WI38 (cell line): ENCODE data around the gene FAAH.

ENCODE experiments used
- H3K4me3 ChIP-seq: 2 replicates; pipeline ENCODE4 v1.5.1; 2011; ENCODE audit warnings: low read depth, mild to moderate bottlenecking, control low read depth, low read length
- TF ChIP-seq, protein P1 (sequence below): IDR thresholded peaks from 2 replicates; pipeline ENCODE4 v1.5.1; 2012; ENCODE audit warnings: low read depth, mild to moderate bottlenecking, control low read depth, low read length

FAAH gene

GRCh38 chr1:46424730-46425129, 30.6 kb downstream of the FAAH start:
- TF ChIP-seq, protein P1, sequence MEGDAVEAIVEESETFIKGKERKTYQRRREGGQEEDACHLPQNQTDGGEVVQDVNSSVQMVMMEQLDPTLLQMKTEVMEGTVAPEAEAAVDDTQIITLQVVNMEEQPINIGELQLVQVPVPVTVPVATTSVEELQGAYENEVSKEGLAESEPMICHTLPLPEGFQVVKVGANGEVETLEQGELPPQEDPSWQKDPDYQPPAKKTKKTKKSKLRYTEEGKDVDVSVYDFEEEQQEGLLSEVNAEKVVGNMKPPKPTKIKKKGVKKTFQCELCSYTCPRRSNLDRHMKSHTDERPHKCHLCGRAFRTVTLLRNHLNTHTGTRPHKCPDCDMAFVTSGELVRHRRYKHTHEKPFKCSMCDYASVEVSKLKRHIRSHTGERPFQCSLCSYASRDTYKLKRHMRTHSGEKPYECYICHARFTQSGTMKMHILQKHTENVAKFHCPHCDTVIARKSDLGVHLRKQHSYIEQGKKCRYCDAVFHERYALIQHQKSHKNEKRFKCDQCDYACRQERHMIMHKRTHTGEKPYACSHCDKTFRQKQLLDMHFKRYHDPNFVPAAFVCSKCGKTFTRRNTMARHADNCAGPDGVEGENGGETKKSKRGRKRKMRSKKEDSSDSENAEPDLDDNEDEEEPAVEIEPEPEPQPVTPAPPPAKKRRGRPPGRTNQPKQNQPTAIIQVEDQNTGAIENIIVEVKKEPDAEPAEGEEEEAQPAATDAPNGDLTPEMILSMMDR: no peak
- H3K4me3 ChIP-seq: no peak overlapping the region

DNA sequence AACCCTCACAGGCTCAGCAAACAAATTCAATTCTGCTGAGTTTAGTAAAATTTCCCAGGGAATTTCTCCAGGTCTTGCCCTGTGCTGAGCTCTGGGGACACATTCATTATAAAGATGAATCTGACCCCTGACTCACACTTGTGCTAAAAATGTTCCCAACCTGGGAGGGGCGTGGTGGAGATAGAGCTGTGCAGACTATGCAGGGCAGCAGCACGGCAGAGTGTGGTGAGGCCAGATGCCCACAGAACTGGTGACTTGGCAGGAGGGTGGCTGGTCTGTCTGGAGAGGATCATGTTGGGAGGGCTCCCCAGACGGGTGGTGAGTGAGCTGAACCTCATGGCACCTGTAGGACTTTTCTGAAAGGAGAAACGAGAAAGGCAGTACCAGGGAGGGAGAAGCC, 31.6 kb downstream of the FAAH start:
- H3K4me3 ChIP-seq: no peak overlapping the region
- TF ChIP-seq, protein P1: no peak

DNA sequence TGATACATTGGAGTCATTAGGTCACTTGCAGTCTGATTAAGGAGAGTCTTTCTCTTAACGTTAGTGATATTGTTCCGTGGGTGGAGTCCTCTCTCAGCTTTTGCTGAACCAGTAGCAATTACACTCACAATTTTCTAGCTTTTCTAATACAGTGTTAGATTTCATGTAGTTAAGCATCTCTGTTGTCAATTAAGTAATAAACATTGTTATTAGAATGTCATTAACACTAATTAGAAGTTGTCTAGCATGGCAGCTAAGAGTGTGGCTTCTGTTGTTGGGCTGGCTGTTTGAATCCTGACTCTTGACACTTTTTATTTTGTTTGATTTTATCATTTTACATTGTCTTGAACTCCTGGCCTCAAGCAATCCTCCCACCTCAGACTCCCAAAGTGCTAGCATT, 33.4 kb downstream of the FAAH start:
- TF ChIP-seq, protein P1: no peak
- no peak overlapping the region for H3K4me3 ChIP-seq

DNA sequence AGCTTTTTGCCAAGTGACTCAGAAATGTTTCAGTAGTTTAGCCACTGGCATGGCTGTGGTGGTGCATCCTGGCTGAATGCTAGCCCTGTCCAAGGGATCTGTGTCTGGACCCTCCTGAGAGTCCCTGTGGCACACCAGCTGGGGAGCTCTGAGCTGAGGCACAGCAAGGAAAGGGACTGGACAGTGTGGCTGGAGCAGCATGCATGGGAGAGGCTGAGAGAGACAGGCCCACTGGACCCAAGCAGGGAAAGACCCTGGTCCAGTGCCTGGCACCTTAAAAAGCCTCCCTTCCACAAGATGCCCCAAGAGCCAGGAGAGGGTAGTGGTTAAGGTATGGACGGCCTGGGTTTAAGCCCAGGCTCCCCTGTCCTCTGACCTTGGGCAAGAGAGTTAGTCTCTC, 35.3 kb downstream of the FAAH start:
- no peak overlapping the region for H3K4me3 ChIP-seq
- TF ChIP-seq, protein P1: no peak

GRCh38 chr1:46431695-46432094, 37.6 kb downstream of the FAAH start:
- TF ChIP-seq, protein P1: no peak
- no peak overlapping the region for H3K4me3 ChIP-seq

- H3K4me3 ChIP-seq: no peak overlapping the region
- TF ChIP-seq, protein P1: no peak
Measured at GRCh38 chr1:46432781-46433327, 38.7 kb downstream of the FAAH start.

- H3K4me3 ChIP-seq: no peak overlapping the region
- TF ChIP-seq, protein P1: no peak
Measured at GRCh38 chr1:46434358-46434757, 40.2 kb downstream of the FAAH start.
